ENCODE data around the gene RPL11.

- TF ChIP-seq POLR2AphosphoS5 (IDR thresholded peaks at IDR 0.05; ENCODE audit: borderline replicate concordance, low read depth, low read length) (no peak), EZH2 (IDR thresholded peaks at IDR 0.05) (no peak)
Measured at GRCh38 chr1:23701310-23701709, 9.7 kb downstream of the RPL11 start.

Measured in SK-N-MC (cell line).